ENCODE data around the gene PRRG1.
"Not testable (repeated sequence)": the region's sequence is repeated elsewhere in the genome, so short reads cannot be mapped to it uniquely, and the experiment has no call there.

Gene PRRG1

DNA sequence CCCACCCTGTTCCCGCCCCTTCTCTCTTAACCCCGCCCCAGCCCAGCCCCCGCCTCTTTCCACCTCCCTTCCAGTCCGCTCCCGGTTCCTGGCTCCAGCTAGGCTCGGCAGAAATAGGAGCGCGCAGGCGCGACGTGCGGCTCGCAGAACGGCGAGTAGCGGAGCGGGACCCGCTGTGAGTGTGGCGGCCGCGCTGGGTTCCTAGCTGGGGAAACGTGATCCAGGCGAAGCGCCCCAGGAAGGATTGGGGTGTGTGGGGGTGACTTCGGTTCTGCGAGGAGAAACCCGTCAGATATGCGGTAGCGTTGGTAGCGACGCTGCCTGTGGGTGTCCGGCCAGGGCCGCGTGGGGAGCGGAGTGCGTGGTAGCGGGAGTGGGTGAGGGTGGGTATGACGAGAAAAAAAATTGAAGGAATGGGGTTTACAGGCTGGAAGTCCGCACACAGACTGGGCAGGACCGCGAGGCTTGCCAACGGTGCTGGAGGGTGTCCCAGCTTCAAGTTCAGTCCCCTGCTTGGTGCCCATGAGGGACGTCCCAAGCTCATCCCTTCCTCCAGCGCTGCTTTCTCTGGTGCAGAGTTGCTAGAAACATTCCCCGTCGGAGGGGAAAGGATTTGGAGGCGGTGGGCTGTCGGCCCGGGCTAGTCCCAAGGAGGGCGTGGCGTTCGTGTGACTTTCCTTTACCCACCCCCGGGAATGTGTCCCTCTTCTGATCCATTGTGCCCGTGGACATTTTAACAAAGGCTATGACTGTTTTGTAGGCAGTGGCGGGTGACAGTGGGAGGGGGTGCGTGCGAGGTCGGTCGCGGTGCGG, at the start of gene PRRG1:
PRRG1 (plus strand) TSS at position 144 of the 813 bp plus-strand sequence. CDS start 56,886 bp downstream, outside the sequence.
- DNase-seq = no peak

DNA sequence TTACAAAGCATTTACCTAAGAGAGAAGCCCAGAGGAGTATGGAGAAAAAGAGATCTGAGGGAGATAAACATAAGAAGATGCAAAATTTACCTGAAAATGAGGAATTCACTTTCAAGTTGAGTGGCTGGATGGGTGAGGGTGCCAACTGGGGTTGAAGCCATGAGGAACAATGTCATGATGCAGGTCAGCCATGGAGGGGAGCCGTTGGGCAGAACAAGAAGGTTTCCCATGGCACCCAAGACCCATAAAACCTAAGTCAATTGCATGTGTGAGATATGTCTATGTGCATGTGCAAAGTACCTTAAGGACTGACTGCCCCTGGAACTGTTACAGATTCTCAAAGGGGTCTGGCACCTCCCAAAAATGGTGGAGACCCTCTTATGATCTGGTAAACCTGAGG, 46.6 kb upstream of the PRRG1 start:
- no peak for DNase-seq

DNA sequence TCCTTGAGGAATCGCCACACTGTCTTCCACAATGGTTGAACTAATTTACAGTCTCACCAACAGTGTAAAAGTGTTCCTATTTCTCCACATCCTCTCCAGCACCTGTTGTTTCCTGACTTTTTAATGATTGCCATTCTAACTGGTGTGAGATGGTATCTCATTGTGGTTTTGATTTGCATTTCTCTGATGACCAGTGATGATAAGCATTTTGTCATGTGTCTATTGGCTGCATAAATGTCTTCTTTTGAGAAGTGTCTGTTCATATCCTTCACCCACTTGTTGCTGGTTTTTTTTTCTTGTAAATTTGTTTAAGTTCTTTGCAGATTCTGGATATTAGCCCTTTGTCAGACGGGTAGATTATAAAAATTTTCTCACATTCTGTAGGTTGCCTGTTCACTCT, 43.9 kb upstream of the PRRG1 start:
- not testable (repeated sequence) for DNase-seq

- no peak for DNase-seq
These were observed 34.6 kb upstream of the PRRG1 start for GRCh38 chrX:37314531-37314930.

DNA sequence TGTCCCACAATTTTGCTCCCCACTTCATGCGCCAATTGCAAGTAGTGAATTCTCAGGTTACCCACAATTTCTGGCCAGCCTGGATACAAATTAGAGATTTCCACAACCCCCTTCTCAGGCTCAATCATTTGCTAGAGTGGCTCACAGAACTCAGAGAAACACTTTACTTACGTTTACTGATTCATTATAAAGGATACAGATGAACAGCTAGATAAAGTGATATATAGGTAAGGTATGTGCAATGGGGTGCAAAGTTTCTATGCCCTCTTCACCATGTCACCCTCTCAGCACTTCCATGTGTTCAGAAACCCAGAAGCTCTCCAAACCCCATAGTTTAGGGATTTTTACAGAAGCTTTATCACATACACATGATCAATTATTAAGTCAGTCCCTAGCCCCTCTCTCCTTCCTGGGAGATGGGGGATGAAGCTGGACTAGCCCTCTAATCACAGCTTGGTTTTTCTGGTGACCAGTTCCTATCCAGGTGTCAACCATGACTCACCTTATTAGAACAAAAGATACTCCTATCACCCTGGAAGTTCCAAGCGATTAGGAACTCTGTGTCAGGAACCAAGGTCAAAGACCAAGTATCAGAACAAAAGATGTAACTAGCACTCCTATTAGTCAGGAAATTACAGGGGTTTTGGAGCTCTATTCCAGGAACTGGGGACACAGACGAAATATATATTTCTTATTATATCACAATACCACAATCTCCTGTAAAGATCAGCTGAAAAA, 33.5 kb upstream of the PRRG1 start:
- DNase-seq = no peak

- no peak for DNase-seq
These were observed 28.5 kb upstream of the PRRG1 start for GRCh38 chrX:37320541-37321203.

- no peak for DNase-seq
These were observed 18.5 kb upstream of the PRRG1 start for GRCh38 chrX:37330642-37331041.

GRCh38 chrX:37331546-37331945, 17.6 kb upstream of the PRRG1 start:
- DNase-seq = no peak

DNA sequence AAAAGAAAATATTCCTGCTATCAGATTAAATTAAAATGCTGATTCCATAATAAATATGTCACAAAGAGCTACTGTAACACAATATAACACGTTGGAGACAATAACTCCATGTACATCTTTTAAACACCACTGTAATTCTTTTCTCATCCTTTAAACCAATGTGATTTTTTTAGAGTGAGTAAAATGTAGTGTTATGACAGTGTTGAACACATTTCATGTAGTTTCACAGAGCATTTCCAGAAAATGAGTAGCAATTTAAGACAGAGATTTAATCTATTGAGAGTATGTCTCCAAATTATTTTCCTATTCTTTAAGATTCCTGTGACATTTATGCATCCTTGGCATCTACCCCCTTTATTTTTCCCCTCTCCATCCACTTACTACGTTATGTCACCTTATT, 17.1 kb upstream of the PRRG1 start:
- no peak for DNase-seq

- no peak for DNase-seq
These were observed 16.0 kb upstream of the PRRG1 start for GRCh38 chrX:37332987-37333658.

DNA sequence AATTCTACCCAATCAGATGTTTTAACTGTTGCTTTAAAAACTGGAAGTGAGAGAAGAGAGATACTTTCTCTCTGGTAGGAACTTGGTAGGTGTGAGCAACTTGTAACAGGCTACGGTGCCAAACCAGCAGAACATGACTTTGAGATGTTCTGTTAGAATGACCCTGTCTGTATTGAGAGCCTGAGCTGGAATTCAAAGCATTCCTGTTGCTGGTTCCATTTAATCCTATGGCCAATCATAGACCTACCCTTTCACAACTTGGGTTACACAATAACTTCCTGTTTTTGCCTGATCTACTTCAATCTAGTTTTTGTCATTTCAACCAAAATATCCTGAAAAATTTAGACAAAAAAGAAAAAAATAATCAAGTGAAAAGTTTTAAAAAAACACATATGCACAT, 1.7 kb upstream of the PRRG1 start:
- no peak for DNase-seq

GRCh38 chrX:37348231-37348970, 763 bp upstream of the PRRG1 start:
- DNase-seq = no peak

DNA sequence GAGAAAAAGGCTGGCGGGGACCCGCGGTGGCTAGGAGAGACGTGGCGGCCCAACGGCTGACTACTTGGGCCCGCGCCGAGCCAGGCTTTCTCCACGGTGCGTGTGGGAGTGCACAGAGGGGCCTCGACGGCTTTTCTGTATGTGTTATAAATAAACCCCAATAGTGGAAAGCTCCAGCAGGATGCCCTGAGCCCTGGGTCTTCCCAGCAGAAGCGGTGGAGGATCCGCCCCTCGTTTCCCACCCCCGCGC, 268 bp upstream of the PRRG1 start:
- DNase-seq = no peak

DNA sequence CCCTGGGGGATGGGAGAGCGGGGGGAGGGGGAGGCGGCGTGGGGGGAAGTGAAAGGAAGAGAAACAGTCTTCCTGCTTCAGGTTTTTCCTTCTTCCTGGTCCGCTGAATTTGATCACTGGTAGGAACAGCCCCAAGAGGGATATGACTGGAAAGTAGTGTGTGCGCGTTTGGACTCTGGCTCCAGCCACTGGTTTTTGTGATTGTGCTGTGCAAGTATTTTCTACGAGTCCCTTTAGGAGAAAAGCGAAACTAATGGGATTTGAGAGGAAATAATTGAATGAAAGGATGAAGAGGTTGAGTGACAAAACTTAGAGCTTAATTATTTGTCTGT, 836 bp downstream of the PRRG1 start:
- DNase-seq = no peak

DNA sequence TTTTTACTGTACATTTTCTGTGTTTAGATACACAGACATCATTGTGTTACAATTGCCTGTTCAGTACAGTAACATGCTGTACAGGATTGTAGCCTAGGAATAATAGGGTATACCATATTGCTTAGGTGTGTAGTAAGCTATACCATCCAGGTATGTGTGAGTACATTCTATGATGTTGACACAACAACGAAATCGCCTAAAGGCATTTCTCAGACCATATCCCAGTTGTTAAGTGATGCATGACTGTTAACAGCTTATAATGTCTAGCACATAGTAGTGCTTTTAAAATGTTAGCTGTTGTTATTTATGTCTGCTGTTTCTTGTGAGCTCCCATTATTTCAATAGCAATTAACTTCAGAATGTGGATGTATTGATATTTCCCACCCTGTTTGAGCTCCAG, 4.5 kb downstream of the PRRG1 start:
- no peak for DNase-seq

- no peak for DNase-seq
These were observed 8.3 kb downstream of the PRRG1 start for GRCh38 chrX:37357436-37357835.

DNA sequence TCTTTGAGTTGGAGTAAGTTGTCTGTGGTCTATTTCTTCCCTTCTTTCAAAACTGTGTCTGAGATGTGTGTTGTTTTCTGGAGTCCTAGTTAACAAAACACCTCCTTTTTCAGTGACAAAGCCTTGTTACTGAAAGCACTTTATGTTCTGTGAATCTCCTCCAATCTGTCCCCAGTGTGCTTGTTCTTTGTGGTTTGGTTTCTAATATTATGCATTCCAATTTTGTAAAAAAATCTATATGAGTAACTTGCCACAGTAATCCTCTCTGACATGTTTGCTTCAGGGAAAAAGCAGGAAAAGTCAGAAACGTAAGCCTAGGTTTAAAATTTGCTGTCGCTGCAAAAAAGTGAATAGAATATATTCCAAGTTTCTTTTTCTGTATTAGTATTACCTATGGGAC, 12.4 kb downstream of the PRRG1 start:
- DNase-seq = no peak

DNA sequence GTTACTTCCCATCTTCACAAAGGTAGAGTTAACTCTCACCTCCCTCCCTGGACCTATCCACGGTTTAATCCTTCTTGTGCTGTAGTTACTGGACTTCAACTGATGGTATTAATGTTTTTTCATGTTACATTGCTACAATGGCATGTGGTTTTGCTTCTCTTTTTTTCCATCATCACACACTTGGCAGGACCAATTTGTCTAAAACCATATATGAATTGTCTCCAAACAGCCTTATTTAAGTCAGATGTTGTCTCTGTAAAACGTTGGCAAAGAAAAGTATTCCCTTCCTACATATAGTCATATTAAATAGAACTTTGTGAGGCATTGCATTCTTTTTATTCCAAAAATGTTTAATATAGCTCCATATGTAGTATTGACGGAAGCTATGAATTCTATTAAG, 15.5 kb downstream of the PRRG1 start:
- no peak for DNase-seq

GRCh38 chrX:37367946-37368345, 18.8 kb downstream of the PRRG1 start:
- no peak for DNase-seq

- no peak for DNase-seq
These were observed 21.5 kb downstream of the PRRG1 start for GRCh38 chrX:37370499-37371141.

DNA sequence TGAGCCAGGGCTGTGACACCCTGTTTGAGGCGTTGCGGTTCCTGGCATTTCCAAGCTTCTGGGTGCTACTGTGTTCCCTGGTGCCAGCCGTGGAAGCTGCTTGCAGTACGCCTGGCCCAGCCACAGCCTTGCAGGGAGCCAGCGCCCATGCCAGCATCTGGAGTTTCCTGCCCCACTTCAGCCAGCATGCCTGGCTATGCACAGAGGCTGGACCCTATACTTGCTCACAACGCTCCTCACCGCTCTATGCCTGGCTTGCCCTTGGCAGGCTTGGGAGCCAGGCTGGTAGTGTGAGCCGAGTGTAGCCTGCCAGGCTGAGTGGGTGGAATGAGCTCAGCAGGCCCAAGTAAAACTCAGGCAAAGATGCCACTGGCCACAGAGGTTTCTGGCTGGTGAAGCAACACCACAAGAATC, 22.4 kb downstream of the PRRG1 start:
- no peak for DNase-seq

DNA sequence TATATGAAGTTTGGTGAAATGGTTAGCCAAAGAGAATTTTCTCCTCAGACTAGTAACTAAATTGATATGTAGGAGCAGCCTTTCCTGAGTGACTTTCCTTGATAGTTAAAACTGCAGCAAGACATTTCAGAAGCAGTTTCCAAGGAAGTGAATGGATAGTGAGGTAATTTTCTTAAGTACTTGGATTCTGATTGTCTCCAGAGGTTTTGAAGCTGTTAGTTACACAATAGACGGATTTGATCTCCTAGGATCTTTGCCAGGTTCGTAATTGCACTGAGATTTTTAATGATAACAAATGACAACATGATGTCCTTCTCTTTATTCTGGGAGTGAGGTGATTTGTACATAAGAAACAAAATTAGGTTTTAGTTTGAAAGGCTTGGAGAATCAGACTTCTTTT, 29.2 kb downstream of the PRRG1 start:
- DNase-seq = no peak
